Body of pancreas (tissue), 4 donors: ENCODE measurements around the gene YKT6.

Experiments used
- POLR2A ChIP-seq, 3 donors: fragments of 450-650 bp; IDR thresholded peaks; one replicate each; pipeline ENCODE4 v1.6.1; 2016; ENCODE audit warnings: antibody characterized with exemption in 3 of 3, mild to moderate bottlenecking in 2 of 3
- TF ChIP-seq, protein P1 (sequence below), 7 experiments: fragments of 450-650 bp in 4 of 7; fragments of 200-600 bp in 3 of 7; sonication (generic) in 3 of 7; IDR thresholded peaks; one replicate each; pipeline ENCODE4 v1.5.1; 2016 to 2019; ENCODE audit warnings: antibody characterized with exemption in 7 of 7

- TF ChIP-seq, protein P1, sequence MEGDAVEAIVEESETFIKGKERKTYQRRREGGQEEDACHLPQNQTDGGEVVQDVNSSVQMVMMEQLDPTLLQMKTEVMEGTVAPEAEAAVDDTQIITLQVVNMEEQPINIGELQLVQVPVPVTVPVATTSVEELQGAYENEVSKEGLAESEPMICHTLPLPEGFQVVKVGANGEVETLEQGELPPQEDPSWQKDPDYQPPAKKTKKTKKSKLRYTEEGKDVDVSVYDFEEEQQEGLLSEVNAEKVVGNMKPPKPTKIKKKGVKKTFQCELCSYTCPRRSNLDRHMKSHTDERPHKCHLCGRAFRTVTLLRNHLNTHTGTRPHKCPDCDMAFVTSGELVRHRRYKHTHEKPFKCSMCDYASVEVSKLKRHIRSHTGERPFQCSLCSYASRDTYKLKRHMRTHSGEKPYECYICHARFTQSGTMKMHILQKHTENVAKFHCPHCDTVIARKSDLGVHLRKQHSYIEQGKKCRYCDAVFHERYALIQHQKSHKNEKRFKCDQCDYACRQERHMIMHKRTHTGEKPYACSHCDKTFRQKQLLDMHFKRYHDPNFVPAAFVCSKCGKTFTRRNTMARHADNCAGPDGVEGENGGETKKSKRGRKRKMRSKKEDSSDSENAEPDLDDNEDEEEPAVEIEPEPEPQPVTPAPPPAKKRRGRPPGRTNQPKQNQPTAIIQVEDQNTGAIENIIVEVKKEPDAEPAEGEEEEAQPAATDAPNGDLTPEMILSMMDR (IDR thresholded peaks at IDR 0.05) = peak; percentile 48 to 85 (median 70)
- TF ChIP-seq POLR2A (IDR thresholded peaks at IDR 0.05) = peak; percentile 76 to 84 (median 84)
Measured at GRCh38 chr7:44200699-44201461, at the start of gene YKT6.
